Measurements from ENCODE around the gene ALG2. TPM values are rescaled to one million over a fixed set of nuclear protein-coding genes. Genes with fewer than 3 reads are reported as not detected.

ALG2 gene
- polyA plus RNA-seq, 1 of the 3 experiments (the other 2 are of a cell fraction), result 31.6 TPM

DNA sequence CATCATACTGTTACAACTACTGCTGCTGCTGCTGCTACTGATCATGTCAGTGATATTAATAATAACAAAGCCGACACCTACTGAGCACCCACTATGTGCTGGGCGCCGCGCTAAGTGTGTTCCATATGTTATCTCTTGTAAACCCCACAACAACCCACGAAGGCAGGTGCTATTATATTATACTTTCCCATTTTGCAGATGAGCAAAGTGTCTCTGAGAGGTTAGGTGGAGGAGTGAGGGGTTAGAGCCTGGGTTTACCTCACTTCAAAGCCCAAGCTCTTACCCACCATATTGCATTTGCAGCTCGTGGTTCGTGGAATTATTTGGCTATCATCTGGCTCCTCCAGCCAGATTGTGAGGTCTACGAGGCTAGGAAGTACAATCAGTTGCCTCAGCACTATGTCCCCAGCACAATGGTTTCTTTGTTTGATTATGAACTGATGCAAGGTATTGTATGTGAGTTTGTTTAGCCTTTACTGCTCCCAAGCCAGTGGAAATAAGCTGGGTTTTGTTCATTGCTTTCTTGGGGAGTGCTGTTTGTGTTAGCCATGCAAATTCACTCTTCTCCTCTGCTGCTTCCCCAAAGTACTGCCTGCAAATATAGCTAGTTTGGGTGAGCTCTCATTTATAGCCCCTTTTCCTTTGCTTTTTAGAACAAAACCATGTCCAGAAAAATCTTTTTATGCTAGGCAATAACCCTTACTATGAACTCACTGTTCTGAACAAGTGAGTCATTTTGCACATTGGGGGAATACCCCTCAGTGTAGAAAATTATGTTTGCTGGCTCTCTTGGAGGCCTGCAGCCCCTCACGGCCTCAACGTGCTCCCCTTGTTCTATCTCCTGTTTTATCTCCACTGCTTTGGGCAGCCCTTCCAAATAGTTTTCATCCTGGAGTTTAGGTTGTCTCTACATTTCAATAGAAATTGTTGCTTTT is 47.9 kb downstream of the ALG2 start:
- H3F3A ChIP-seq (replicated peaks; ENCODE audit: insufficient read depth), result no peaks in the 10 kb centered on the region
- ChIA-PET POLR2A (no interaction called here), CTCF (interaction anchor here (5.2 kb wide), 1 partner anchor 11 kb away, joined by 54 read pairs; no protein-coding TSS in a partner anchor)
- no peak for DNase-seq
- H3K79me2 ChIP-seq (ENCODE audit: insufficient read depth), result no peaks in the 10 kb centered on the region
- no peaks in the 10 kb centered on the region for H3K27me3 ChIP-seq (ENCODE audit: insufficient read depth)
- TF ChIP-seq, protein P1, sequence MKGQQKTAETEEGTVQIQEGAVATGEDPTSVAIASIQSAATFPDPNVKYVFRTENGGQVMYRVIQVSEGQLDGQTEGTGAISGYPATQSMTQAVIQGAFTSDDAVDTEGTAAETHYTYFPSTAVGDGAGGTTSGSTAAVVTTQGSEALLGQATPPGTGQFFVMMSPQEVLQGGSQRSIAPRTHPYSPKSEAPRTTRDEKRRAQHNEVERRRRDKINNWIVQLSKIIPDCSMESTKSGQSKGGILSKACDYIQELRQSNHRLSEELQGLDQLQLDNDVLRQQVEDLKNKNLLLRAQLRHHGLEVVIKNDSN (IDR thresholded peaks at IDR 0.05; ENCODE audit: borderline replicate concordance, low read depth), result no peak
- TF ChIP-seq YY1 (IDR thresholded peaks at IDR 0.05; ENCODE audit: low read depth), result no peak
- TF ChIP-seq, protein P2, sequence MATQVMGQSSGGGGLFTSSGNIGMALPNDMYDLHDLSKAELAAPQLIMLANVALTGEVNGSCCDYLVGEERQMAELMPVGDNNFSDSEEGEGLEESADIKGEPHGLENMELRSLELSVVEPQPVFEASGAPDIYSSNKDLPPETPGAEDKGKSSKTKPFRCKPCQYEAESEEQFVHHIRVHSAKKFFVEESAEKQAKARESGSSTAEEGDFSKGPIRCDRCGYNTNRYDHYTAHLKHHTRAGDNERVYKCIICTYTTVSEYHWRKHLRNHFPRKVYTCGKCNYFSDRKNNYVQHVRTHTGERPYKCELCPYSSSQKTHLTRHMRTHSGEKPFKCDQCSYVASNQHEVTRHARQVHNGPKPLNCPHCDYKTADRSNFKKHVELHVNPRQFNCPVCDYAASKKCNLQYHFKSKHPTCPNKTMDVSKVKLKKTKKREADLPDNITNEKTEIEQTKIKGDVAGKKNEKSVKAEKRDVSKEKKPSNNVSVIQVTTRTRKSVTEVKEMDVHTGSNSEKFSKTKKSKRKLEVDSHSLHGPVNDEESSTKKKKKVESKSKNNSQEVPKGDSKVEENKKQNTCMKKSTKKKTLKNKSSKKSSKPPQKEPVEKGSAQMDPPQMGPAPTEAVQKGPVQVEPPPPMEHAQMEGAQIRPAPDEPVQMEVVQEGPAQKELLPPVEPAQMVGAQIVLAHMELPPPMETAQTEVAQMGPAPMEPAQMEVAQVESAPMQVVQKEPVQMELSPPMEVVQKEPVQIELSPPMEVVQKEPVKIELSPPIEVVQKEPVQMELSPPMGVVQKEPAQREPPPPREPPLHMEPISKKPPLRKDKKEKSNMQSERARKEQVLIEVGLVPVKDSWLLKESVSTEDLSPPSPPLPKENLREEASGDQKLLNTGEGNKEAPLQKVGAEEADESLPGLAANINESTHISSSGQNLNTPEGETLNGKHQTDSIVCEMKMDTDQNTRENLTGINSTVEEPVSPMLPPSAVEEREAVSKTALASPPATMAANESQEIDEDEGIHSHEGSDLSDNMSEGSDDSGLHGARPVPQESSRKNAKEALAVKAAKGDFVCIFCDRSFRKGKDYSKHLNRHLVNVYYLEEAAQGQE (IDR thresholded peaks at IDR 0.05; ENCODE audit: low read depth, low read length), result no peak
- no peak for TF ChIP-seq RFX5 (IDR thresholded peaks at IDR 0.05; ENCODE audit: low read length)
- TF ChIP-seq POLR2AphosphoS5 (IDR thresholded peaks at IDR 0.05; ENCODE audit: low read depth, low read length), result no peak
- TF ChIP-seq RCOR1 (IDR thresholded peaks at IDR 0.05; ENCODE audit: low read length), result no peak
- no peak for TF ChIP-seq CHD2 (IDR thresholded peaks at IDR 0.05; ENCODE audit: low read length, partially characterized antibody)
- no peak for TF ChIP-seq JUND (IDR thresholded peaks at IDR 0.05)
- TF ChIP-seq TAF1 (IDR thresholded peaks at IDR 0.05; ENCODE audit: borderline replicate concordance, low read depth, low read length), result no peak
- no peak for TF ChIP-seq GATA2 (CRISPR knock-in tag; IDR thresholded peaks at IDR 0.05)
- TF ChIP-seq EP300 (IDR thresholded peaks at IDR 0.05; ENCODE audit: borderline replicate concordance in 1 of 2, low read depth in 1 of 2, low read length in 1 of 2), result no peak
- no peak for TF ChIP-seq EZH2phosphoT487 (IDR thresholded peaks at IDR 0.05; ENCODE audit: borderline replicate concordance, low read depth)
- TF ChIP-seq, protein P3, sequence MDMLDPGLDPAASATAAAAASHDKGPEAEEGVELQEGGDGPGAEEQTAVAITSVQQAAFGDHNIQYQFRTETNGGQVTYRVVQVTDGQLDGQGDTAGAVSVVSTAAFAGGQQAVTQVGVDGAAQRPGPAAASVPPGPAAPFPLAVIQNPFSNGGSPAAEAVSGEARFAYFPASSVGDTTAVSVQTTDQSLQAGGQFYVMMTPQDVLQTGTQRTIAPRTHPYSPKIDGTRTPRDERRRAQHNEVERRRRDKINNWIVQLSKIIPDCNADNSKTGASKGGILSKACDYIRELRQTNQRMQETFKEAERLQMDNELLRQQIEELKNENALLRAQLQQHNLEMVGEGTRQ (IDR thresholded peaks at IDR 0.05; ENCODE audit: borderline replicate concordance, low read depth, low read length), result no peak
- TF ChIP-seq TEAD4 (IDR thresholded peaks at IDR 0.05; ENCODE audit: borderline replicate concordance, insufficient read depth), result no peak
- TF ChIP-seq, protein P4, sequence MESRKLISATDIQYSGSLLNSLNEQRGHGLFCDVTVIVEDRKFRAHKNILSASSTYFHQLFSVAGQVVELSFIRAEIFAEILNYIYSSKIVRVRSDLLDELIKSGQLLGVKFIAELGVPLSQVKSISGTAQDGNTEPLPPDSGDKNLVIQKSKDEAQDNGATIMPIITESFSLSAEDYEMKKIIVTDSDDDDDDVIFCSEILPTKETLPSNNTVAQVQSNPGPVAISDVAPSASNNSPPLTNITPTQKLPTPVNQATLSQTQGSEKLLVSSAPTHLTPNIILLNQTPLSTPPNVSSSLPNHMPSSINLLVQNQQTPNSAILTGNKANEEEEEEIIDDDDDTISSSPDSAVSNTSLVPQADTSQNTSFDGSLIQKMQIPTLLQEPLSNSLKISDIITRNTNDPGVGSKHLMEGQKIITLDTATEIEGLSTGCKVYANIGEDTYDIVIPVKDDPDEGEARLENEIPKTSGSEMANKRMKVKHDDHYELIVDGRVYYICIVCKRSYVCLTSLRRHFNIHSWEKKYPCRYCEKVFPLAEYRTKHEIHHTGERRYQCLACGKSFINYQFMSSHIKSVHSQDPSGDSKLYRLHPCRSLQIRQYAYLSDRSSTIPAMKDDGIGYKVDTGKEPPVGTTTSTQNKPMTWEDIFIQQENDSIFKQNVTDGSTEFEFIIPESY (IDR thresholded peaks at IDR 0.05; ENCODE audit: borderline replicate concordance, low read depth), result no peak
- TF ChIP-seq SIN3A (IDR thresholded peaks at IDR 0.05; ENCODE audit: borderline replicate concordance, low read depth, low read length), result no peak
- TF ChIP-seq NRF1 (IDR thresholded peaks at IDR 0.05; ENCODE audit: low read depth, low read length), result no peak
- TF ChIP-seq, protein P5, sequence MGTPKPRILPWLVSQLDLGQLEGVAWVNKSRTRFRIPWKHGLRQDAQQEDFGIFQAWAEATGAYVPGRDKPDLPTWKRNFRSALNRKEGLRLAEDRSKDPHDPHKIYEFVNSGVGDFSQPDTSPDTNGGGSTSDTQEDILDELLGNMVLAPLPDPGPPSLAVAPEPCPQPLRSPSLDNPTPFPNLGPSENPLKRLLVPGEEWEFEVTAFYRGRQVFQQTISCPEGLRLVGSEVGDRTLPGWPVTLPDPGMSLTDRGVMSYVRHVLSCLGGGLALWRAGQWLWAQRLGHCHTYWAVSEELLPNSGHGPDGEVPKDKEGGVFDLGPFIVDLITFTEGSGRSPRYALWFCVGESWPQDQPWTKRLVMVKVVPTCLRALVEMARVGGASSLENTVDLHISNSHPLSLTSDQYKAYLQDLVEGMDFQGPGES (IDR thresholded peaks at IDR 0.05; ENCODE audit: low read depth, low read length), result no peak
- TF ChIP-seq SMC3 (IDR thresholded peaks at IDR 0.05; ENCODE audit: low read depth, low read length), result no peak
- TF ChIP-seq MXI1 (IDR thresholded peaks at IDR 0.05; ENCODE audit: low read depth, low read length), result no peak
- H3K4me2 ChIP-seq, result no peak overlapping the region
- no peaks in the 10 kb centered on the region for H3K9me2 ChIP-seq
- no peaks in the 10 kb centered on the region for H3K36me3 ChIP-seq (replicated peaks in 1 of 2; ENCODE audit: control insufficient read depth in 1 of 2, insufficient read depth in 2 of 2, low read length in 1 of 2)
- WGBS (ENCODE audit: low lambda C conversion rate), result 71% methylated on average over 10 of the region's 10 CpGs
- peaks cover 0 to 48% of the 10 kb centered on the region in 2 experiments; a peak in 2 of 4 replicates for H3K4me1 ChIP-seq (ENCODE audit: control insufficient read depth in 1 of 2, insufficient read depth in 2 of 2, low read depth in 1 of 2, low read length in 1 of 2)
- H3K4me3 ChIP-seq (ENCODE audit: low read depth in 2 of 2, low read length in 1 of 2), result no peak overlapping the region
- no peak overlapping the region for H2AFZ ChIP-seq (ENCODE audit: low read depth)
- no peak overlapping the region for H3K9ac ChIP-seq
- H3K27ac ChIP-seq (ENCODE audit: low read depth in 2 of 2, low read length in 1 of 2), result no peak overlapping the region
- no peaks in the 10 kb centered on the region for H4K20me1 ChIP-seq (ENCODE audit: insufficient read depth)
- H3K9me3 ChIP-seq, result no peaks in the 10 kb centered on the region
